Vagina (tissue), 2 donors: ENCODE results near the gene NT5C3B. TPM values are rescaled to one million over a fixed set of nuclear protein-coding genes. Genes with fewer than 3 reads are reported as not detected.
"Not testable (repeated sequence)": the region's sequence is repeated elsewhere in the genome, so short reads cannot be mapped to it uniquely, and the experiment has no call there.

Experiments used
- DNase-seq, 2 donors: peaks; one replicate each; pipeline ENCODE4 v3.0.0-alpha.2; 2017; ENCODE audit errors: extremely low spot score in 2 of 2
- H3K27ac ChIP-seq: fragments of 200-600 bp; sonication (generic); one replicate; pipeline ENCODE4 v1.5.1; 2019
- H3K27me3 ChIP-seq: fragments of 200-600 bp; sonication (generic); one replicate; pipeline ENCODE4 v1.5.1; 2019
- H3K36me3 ChIP-seq, 2 donors: fragments of 200-600 bp; sonication (generic); one replicate each; pipeline ENCODE4 v1.5.1; 2017 to 2019
- H3K4me1 ChIP-seq: fragments of 200-600 bp; sonication (generic); one replicate; pipeline ENCODE4 v1.5.1; 2019
- H3K4me3 ChIP-seq, 2 donors: fragments of 200-600 bp; sonication (generic); 1 replicate in 1 of 2; 2 replicates in 1 of 2; pipeline ENCODE4 v1.5.1; 2016 to 2019
- H3K9me3 ChIP-seq: fragments of 200-600 bp; sonication (generic); one replicate; pipeline ENCODE4 v1.5.1; 2019
- CTCF ChIP-seq, 3 experiments: fragments of 450-650 bp in 2 of 3; fragments of 200-600 bp in 1 of 3; sonication (generic) in 1 of 3; IDR thresholded peaks; one replicate each; pipeline ENCODE4 v1.5.1; 2017 to 2019; ENCODE audit warnings: antibody characterized with exemption in 3 of 3, mild to moderate bottlenecking in 2 of 3, moderate library complexity in 2 of 3
- POLR2A ChIP-seq, 2 donors: fragments of 450-650 bp; IDR thresholded peaks; one replicate each; pipeline ENCODE4 v1.6.1; 2017; ENCODE audit warnings: antibody characterized with exemption in 2 of 2, mild to moderate bottlenecking in 2 of 2, moderate library complexity in 2 of 2
- POLR2AphosphoS5 ChIP-seq, 2 donors: sonication (generic); formaldehyde crosslinking; IDR thresholded peaks; one replicate each; pipeline ENCODE4 v1.9.0; 2017; ENCODE audit warnings: antibody characterized with exemption in 2 of 2, mild to moderate bottlenecking in 2 of 2, low read depth in 1 of 2; ENCODE audit not compliant: insufficient read depth in 1 of 2
- intact Hi-C: fragments of 100-400 bp; cut with DNase I; formaldehyde crosslinking; loops from one replicate; pipeline ENCODE4 v1.15.1; 2023
- total RNA-seq: library from RNA; depleted of rRNA; stranded (reverse); fragments of >200 nt; gene quantifications from one replicate; pipeline ENCODE4 v1.2.3, GENCODE V29; 2016

NT5C3B gene
- total RNA-seq = 71.5 TPM

- no peak for DNase-seq
- peaks cover 20% of the 10 kb centered on the region for H3K4me1 ChIP-seq
- H3K9me3 ChIP-seq = no peaks in the 10 kb centered on the region
- H3K27me3 ChIP-seq = no peaks in the 10 kb centered on the region
- intact Hi-C loops = no loop called here
- H3K36me3 ChIP-seq = peaks cover 0 to 10% of the 10 kb centered on the region in 2 donors
- H3K27ac ChIP-seq = peak within 1 kb of the TSS; percentile 74
- TF ChIP-seq POLR2A (IDR thresholded peaks at IDR 0.05) = peak in 1 of 2 donors; percentile 14
- TF ChIP-seq POLR2AphosphoS5 (IDR thresholded peaks at IDR 0.05; ENCODE audit: insufficient read depth in 1 of 2, low read depth in 1 of 2) = peak in 1 of 2 donors; percentile 31
- TF ChIP-seq CTCF (IDR thresholded peaks at IDR 0.05) = no peak
- H3K4me3 ChIP-seq = peak within 1 kb of the TSS; percentile 73 to 99
These were observed at the start of gene NT5C3B for GRCh38 chr17:41835800-41836549. Gene NT5C3B, minus strand, starts transcription at chr17:41836232. Its CDS starts 39 bp downstream, at chr17:41836193.

- Histone ChIP-seq H3K27me3 (no peaks in the 10 kb centered on the region), H3K4me3 (no peak overlapping the region), H3K27ac (no peak overlapping the region), H3K4me1 (no peaks in the 10 kb centered on the region), H3K36me3 (peaks cover 3 to 81% of the 10 kb centered on the region in 2 donors), H3K9me3 (no peaks in the 10 kb centered on the region)
- intact Hi-C loops = no loop called here
- DNase-seq = no peak
- TF ChIP-seq POLR2A (IDR thresholded peaks at IDR 0.05) (no peak), POLR2AphosphoS5 (IDR thresholded peaks at IDR 0.05; ENCODE audit: insufficient read depth in 1 of 2, low read depth in 1 of 2) (no peak), CTCF (IDR thresholded peaks at IDR 0.05) (no peak)
These were observed 49.7 kb upstream of the NT5C3B start for GRCh38 chr17:41885733-41886132.

- H3K4me3 ChIP-seq = no peak overlapping the region
- H3K36me3 ChIP-seq = peaks cover 3 to 69% of the 10 kb centered on the region in 2 donors
- no peak for DNase-seq
- TF ChIP-seq CTCF (IDR thresholded peaks at IDR 0.05) = no peak
- no peak for TF ChIP-seq POLR2AphosphoS5 (IDR thresholded peaks at IDR 0.05; ENCODE audit: insufficient read depth in 1 of 2, low read depth in 1 of 2)
- TF ChIP-seq POLR2A (IDR thresholded peaks at IDR 0.05) = no peak
- H3K27ac ChIP-seq = no peak overlapping the region
- H3K9me3 ChIP-seq = no peaks in the 10 kb centered on the region
- no peaks in the 10 kb centered on the region for H3K4me1 ChIP-seq
- intact Hi-C loops = no loop called here
- H3K27me3 ChIP-seq = no peaks in the 10 kb centered on the region
These were observed 46.7 kb upstream of the NT5C3B start for GRCh38 chr17:41882756-41883155.

DNA sequence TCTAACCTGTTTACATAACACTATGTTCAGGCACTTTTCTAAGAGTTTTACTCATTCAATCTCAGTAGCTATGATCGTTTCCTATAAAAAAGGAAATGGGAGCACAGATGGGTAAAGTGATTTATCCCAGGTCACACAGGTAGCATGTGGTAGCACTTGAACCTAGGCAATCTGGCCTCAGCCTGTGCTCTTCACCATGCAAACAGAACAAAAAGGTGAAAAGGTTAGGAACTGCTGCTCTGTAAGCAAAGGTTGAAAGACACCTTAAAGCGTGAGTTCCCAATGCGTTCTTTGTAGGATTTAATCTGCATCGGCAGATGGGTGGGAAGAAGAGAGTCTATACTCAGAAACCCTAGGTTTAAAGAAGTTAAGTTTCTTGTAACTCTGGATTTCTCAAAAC lies 44.1 kb upstream of the NT5C3B start:
- H3K4me3 ChIP-seq = no peak overlapping the region
- intact Hi-C loops = no loop called here
- H3K27me3 ChIP-seq = no peaks in the 10 kb centered on the region
- no peaks in the 10 kb centered on the region for H3K4me1 ChIP-seq
- TF ChIP-seq POLR2A (IDR thresholded peaks at IDR 0.05) (no peak), CTCF (IDR thresholded peaks at IDR 0.05) (no peak), POLR2AphosphoS5 (IDR thresholded peaks at IDR 0.05; ENCODE audit: insufficient read depth in 1 of 2, low read depth in 1 of 2) (no peak)
- peaks cover 0 to 53% of the 10 kb centered on the region in 2 donors for H3K36me3 ChIP-seq
- no peak for DNase-seq
- H3K27ac ChIP-seq = no peak overlapping the region
- H3K9me3 ChIP-seq = no peaks in the 10 kb centered on the region

DNA sequence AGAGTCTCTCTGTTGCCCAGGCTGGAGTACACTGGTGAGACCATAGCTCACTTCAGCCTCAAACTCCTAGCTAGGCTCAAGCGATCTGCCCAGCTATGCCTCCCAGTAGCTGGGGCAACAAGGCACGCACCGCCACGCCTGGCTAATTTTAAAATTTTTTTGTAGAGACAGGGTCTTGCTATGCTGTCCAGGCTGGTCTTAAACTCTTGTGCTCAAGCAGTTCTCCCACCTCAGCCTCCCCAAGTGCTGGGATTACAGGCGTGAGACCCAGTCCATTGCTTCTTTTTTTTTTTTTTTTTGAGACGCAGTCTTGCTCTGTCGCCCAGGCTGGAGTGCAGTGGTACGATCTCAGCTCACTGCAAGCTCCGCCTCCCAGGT lies 38.2 kb upstream of the NT5C3B start:
- H3K4me1 ChIP-seq, intact Hi-C loops, DNase-seq, H3K27me3 ChIP-seq, H3K9me3 ChIP-seq, H3K4me3 ChIP-seq, H3K27ac ChIP-seq: not testable (repeated sequence)
- peaks cover 0 to 62% of the 10 kb centered on the region in 2 donors for H3K36me3 ChIP-seq
